Fibroblast of pulmonary artery (primary cell): Measurements from ENCODE around the gene STK32A.
A peak's percentile ranks its signal among the peaks of the same experiment; 100 is the strongest.

Source experiments
- DNase-seq: peaks from one replicate; pipeline ENCODE4 v3.0.0-alpha.2; 2010; ENCODE audit warnings: low read depth
- H3K4me3 ChIP-seq: replicated peaks from 2 replicates; pipeline ENCODE4 v1.5.1; 2011; ENCODE audit warnings: low read depth, mild to moderate bottlenecking, control low read depth, low read length, moderate library complexity
- CTCF ChIP-seq: IDR thresholded peaks from 2 replicates; pipeline ENCODE4 v1.5.1; 2011; ENCODE audit warnings: mild to moderate bottlenecking, control low read depth, low read length, inconsistent platforms; ENCODE audit errors: missing control alignments

Gene STK32A

GRCh38 chr5:147393874-147394672 is 159.2 kb downstream of the STK32A start:
- H3K4me3 ChIP-seq, result no peak overlapping the region
- DNase-seq, result peak; percentile 42
- peak; percentile 51 for TF ChIP-seq CTCF

- no peak for TF ChIP-seq CTCF
- DNase-seq, result no peak
- no peak overlapping the region for H3K4me3 ChIP-seq
These were observed 161.4 kb downstream of the STK32A start for GRCh38 chr5:147396070-147396823.

GRCh38 chr5:147397616-147398015 is 162.8 kb downstream of the STK32A start:
- H3K4me3 ChIP-seq, result no peak overlapping the region
- DNase-seq, result no peak
- peak; percentile 9 for TF ChIP-seq CTCF

- H3K4me3 ChIP-seq, result no peak overlapping the region
- no peak for TF ChIP-seq CTCF
- DNase-seq, result no peak
These were observed 164.0 kb downstream of the STK32A start for GRCh38 chr5:147398860-147399259.

- no peak for DNase-seq
- TF ChIP-seq CTCF, result no peak
- no peak overlapping the region for H3K4me3 ChIP-seq
These were observed 165.4 kb downstream of the STK32A start for GRCh38 chr5:147400126-147400809.

- TF ChIP-seq CTCF, result no peak
- no peak for DNase-seq
- no peak overlapping the region for H3K4me3 ChIP-seq
These were observed 166.1 kb downstream of the STK32A start for GRCh38 chr5:147400881-147401280.
